HFF-Myc (cell line): ENCODE results near the gene FGD4.
A peak's percentile ranks its signal among the peaks of the same experiment; 100 is the strongest.
"Not testable (repeated sequence)": the region's sequence is repeated elsewhere in the genome, so short reads cannot be mapped to it uniquely, and the experiment has no call there.

Source experiments
- DNase-seq: peaks from one replicate; pipeline ENCODE4 v3.0.0-alpha.2; 2011; ENCODE audit warnings: low read depth; ENCODE audit errors: extremely low read depth
- H3K4me3 ChIP-seq: replicated peaks from 2 replicates; pipeline ENCODE4 v1.5.1; 2011; ENCODE audit warnings: low read depth, mild to moderate bottlenecking, control low read depth, low read length
- TF ChIP-seq, protein P1 (sequence below): IDR thresholded peaks from 2 replicates; pipeline ENCODE4 v1.5.1; 2012; ENCODE audit warnings: mild to moderate bottlenecking, low read depth, low read length, control low read depth; ENCODE audit errors: missing control alignments

The FGD4 gene

DNA sequence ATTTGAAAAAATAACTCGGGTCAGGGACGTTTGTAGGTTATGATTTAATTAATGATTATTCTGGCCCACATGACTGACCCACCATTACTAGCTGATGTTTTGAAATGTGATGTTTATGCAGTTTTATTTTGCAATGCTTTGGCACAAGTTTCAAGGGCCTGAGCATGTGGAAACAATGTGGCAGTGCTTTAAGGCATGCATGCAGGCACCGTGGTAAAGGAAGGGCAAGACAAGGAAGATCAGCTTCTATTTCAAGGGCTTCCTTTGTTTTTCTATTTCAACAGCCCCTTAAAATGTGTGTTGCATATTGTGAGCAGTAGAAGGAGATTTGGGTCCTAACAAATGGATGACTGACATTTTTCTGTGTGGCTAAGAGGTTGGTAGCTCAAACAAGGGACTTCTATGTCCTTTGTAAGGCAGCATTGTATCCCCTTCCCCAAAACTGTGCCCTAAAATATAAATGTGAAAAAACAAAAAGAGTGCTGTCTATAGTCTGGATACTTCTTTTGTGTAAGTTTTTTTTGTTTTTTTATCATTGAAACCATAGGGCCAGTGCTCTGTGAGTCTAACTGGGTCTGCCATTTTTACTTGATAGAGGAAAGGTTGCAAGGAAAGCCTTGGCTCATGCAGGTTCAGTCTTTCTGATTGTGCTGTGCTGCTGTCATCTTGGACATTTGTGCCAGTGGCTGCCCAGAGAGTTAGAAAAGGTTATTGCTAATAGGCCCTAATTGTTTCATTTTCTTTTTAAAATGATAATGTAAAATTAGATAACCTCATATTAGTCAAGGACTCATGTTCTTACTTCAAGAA, 103.5 kb downstream of the FGD4 start:
- TF ChIP-seq, protein P1, sequence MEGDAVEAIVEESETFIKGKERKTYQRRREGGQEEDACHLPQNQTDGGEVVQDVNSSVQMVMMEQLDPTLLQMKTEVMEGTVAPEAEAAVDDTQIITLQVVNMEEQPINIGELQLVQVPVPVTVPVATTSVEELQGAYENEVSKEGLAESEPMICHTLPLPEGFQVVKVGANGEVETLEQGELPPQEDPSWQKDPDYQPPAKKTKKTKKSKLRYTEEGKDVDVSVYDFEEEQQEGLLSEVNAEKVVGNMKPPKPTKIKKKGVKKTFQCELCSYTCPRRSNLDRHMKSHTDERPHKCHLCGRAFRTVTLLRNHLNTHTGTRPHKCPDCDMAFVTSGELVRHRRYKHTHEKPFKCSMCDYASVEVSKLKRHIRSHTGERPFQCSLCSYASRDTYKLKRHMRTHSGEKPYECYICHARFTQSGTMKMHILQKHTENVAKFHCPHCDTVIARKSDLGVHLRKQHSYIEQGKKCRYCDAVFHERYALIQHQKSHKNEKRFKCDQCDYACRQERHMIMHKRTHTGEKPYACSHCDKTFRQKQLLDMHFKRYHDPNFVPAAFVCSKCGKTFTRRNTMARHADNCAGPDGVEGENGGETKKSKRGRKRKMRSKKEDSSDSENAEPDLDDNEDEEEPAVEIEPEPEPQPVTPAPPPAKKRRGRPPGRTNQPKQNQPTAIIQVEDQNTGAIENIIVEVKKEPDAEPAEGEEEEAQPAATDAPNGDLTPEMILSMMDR, result no peak
- DNase-seq, result no peak
- H3K4me3 ChIP-seq, result peak overlapping the region; percentile 59

DNA sequence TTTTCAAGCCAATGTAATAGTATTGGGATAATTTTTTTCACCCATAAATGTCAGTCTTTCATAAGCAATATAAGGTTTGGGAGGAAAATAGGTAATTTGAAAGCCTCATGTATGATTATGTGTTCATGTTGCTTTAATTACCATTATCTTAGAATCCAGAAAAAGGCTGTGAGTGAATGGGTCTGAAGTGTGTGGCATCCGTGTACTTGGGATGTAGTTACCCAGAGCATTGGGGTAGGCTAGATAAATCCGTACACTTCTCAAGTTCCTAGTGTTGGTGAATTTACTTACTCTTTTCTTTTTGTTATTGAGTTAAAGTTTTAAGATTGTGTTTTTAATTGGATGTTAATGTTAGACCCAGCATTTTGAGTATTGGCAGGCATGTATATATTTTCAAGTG, 104.4 kb downstream of the FGD4 start:
- DNase-seq, result no peak
- peak overlapping the region; percentile 59 for H3K4me3 ChIP-seq
- TF ChIP-seq, protein P1, result no peak

DNA sequence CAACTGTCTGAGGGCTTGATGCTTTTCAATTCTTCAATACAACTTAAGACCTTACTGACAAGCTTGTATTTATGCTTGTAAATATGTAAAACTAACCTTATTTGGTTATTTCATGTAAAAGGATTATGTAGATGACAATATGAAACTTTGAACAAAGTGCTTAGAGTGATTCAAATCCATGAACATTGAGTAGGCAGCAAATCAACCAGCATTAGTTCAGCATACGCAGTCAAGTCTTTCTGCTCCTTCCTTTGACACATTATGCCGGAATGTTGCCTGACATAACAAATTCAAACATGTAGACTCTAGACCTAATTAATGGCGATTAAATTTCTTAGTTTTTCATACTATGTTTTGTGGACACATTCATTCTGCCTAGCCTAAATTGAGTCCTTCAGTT, 105.2 kb downstream of the FGD4 start:
- peak overlapping the region; percentile 59 for H3K4me3 ChIP-seq
- DNase-seq, result no peak
- TF ChIP-seq, protein P1, result no peak

DNA sequence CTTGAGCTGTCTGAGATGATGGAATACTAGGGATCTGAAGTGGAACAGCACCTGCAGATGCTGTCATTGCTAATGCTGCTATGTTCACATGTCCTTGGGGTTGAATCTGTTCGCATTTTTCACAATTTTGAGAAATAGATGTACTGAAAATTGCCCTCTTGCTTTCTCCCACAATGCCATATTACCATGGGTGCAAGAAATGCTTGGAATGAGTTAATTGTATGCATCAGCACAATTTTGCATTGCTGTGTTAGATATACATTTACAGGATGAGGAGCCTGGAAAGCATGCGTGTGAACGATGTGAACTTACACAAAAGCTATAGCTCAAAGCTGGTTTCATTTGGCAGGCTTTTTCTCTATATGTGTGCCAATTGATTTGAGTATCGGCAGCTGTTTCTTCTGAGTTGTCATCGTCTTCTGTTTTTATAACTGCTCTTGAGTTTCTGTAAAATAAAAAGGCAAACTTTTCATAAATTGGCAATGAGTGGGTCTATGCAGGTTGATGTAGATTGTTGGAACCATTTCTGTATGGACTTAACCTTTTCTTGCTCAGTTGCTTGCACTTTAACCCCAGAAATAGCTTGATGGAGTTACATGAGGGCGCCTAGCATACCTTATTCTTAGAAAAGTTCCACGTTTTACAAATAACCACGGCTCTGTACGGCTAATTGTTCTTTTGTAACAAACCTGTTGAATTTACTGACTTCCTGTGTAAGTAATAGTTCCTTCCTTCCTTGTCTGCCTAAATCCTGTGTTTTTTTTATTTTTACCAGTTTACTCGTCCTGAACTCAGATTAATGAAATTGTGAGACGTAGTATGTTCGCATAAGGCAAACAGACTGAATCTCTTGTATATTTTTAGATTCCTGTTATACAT, 105.9 kb downstream of the FGD4 start:
- TF ChIP-seq, protein P1, result no peak
- no peak for DNase-seq
- peak overlapping the region; percentile 59 for H3K4me3 ChIP-seq

DNA sequence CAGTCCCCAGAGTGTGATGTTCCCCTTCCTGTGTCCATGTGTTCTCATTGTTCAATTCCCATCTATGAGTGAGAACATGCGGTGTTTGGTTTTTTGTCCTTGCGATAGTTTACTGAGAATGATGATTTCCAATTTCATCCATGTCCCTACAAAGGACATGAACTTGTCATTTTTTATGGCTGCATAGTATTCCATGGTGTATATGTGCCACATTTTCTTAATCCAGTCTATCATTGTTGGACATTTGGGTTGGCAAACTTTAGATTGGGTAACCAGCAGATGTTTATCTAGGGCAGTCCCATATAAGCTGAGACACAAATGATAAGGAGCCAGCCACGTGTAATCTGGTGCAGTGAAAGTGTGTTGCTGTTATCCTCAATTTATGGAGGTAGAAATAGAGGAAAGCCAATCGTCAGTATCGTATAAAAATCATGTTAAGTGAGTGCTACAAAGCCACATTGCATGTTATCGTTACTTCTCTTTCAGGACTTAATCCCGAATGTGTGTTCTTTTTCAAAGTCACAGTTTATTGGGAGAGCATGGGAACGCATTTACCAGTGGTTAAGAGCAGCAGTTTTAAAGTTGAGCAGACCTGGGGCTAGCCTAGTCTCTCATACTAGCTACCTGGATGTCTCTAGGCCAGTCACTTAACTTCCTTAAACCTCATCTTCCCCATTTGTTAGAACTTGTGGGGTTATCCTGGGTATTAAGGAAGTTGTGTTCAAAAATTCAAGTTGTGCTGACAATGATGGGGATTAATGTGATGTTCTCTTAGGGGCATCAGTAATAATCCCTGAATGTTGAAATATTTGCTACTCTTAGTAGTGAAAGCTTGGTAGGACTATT, 108.0 kb downstream of the FGD4 start:
- not testable (repeated sequence) for H3K4me3 ChIP-seq, DNase-seq

DNA sequence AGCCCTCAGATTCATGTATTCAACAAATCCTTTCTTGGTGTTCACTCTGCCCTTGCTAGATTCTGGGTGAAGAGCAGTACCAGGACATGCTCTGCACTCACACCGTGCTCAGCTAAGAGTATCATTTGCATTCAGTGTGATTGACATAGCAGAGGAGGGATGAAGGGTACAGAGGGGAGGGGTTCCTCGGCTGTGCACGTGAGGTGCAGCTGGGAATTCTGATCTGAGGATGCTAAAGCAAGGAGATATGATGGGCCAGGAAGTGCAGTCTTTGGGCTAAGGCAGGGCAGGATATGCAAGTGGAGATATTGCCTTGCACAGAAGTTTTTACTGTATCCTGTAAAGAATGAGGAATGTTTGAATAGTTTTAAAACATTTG, 108.6 kb downstream of the FGD4 start:
- TF ChIP-seq, protein P1, result no peak
- H3K4me3 ChIP-seq, result no peak overlapping the region
- no peak for DNase-seq

DNA sequence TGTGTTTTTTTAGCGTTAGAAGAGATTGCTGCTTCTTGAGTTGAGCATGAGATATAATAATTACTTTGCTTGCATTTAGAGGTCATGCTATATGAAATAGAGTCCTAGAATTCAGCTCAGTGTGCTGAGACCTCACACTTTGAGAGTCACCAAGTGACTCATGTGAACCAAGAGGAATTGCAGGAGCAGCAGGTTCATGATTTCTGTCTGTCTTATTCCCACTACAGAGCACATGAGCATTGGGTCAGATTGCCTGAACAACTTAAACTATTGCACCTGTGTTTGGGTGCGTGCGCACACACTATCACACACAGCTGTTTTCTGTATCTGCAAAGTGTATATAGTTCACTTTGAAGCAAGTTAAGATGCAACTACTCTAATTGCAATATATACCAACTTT, 109.3 kb downstream of the FGD4 start:
- TF ChIP-seq, protein P1, result no peak
- no peak overlapping the region for H3K4me3 ChIP-seq
- DNase-seq, result no peak
